ENCODE results near the gene PGAM5.

GRCh38 chr12:132673288-132674179 is 37.1 kb upstream of the PGAM5 start:
- TF ChIP-seq CTCF (IDR thresholded peaks at IDR 0.05) (no peak), POLR2A (IDR thresholded peaks at IDR 0.05) (no peak)

All from thyroid gland (tissue), 4 donors.